C4-2B (cell line): Measurements from ENCODE around the gene MRPL20.

ENCODE experiments used
- ZFX ChIP-seq: fragments of 450-650 bp; IDR thresholded peaks from 2 replicates; pipeline ENCODE4 v1.6.1; 2017
- TF ChIP-seq, protein P1 (sequence below): fragments of 450-650 bp; conservative IDR thresholded peaks from 2 replicates; pipeline ENCODE4 v1.5.1; 2017; ENCODE audit warnings: mild to moderate bottlenecking

GRCh38 chr1:1411626-1412025 lies 4.5 kb upstream of the MRPL20 start:
- TF ChIP-seq, protein P1, sequence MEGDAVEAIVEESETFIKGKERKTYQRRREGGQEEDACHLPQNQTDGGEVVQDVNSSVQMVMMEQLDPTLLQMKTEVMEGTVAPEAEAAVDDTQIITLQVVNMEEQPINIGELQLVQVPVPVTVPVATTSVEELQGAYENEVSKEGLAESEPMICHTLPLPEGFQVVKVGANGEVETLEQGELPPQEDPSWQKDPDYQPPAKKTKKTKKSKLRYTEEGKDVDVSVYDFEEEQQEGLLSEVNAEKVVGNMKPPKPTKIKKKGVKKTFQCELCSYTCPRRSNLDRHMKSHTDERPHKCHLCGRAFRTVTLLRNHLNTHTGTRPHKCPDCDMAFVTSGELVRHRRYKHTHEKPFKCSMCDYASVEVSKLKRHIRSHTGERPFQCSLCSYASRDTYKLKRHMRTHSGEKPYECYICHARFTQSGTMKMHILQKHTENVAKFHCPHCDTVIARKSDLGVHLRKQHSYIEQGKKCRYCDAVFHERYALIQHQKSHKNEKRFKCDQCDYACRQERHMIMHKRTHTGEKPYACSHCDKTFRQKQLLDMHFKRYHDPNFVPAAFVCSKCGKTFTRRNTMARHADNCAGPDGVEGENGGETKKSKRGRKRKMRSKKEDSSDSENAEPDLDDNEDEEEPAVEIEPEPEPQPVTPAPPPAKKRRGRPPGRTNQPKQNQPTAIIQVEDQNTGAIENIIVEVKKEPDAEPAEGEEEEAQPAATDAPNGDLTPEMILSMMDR = no peak
- no peak for TF ChIP-seq ZFX
